MG63 (cell line): Measurements from ENCODE around the gene C13orf42. TPM values are rescaled to one million over a fixed set of nuclear protein-coding genes. Genes with fewer than 3 reads are reported as not detected.

Experiments
- total RNA-seq: library from RNA; depleted of rRNA; stranded (reverse); fragments of >200 nt; shearing (Covaris generic); gene quantifications from 2 replicates; pipeline ENCODE4 v1.2.3, GENCODE V29; 2014; ENCODE audit warnings: low replicate concordance; rRNA removed

Gene C13orf42
- total RNA-seq, 1 experiment from 2014 or later, result not detected

Other genes starting within 250 kb of the C13orf42 start
- gene RNASEH2B, start 201.5 kb downstream of the C13orf42 start, total RNA-seq, result 76.6 and 133 TPM in 2 replicates
- gene FAM124A, start 111.1 kb upstream of the C13orf42 start, total RNA-seq, result 0.20 and 0.39 TPM in 2 replicates
- gene SERPINE3, start 228.4 kb upstream of the C13orf42 start, total RNA-seq, result not detected in 2 replicates